Smooth muscle cell (in vitro differentiated cells): ENCODE measurements around the gene IRAK1. TPM values are rescaled to one million over a fixed set of nuclear protein-coding genes. Genes with fewer than 3 reads are reported as not detected.

Experiments
- DNase-seq: peaks from one replicate; lab custom pipeline; 2025; ENCODE audit not compliant: unreplicated experiment; lab: John Stamatoyannopoulos, UW
- H2AFZ ChIP-seq: fragments of 200-600 bp; sonication (generic); 2 replicates; pipeline ENCODE4 v1.6.0; 2016; ENCODE audit warnings: antibody characterized with exemption, low read depth, mild to moderate bottlenecking
- H3F3A ChIP-seq: fragments of 200-600 bp; sonication (generic); 2 replicates; pipeline ENCODE4 v1.6.0; 2017; ENCODE audit warnings: antibody characterized with exemption, low read depth
- H3K27ac ChIP-seq: fragments of 200-600 bp; sonication (generic); 2 replicates; pipeline ENCODE4 v1.5.1; 2016; ENCODE audit warnings: low read depth, mild to moderate bottlenecking
- H3K27me3 ChIP-seq: fragments of 200-600 bp; sonication (generic); 2 replicates; pipeline ENCODE4 v1.6.1; 2016; ENCODE audit warnings: low read depth, mild to moderate bottlenecking
- H3K36me3 ChIP-seq: fragments of 200-600 bp; sonication (generic); 2 replicates; pipeline ENCODE4 v1.5.1; 2016; ENCODE audit warnings: low read depth
- H3K4me1 ChIP-seq: fragments of 200-600 bp; sonication (generic); 2 replicates; pipeline ENCODE4 v1.5.1; 2016; ENCODE audit warnings: low read depth
- H3K4me2 ChIP-seq: fragments of 200-600 bp; sonication (generic); 2 replicates; pipeline ENCODE4 v1.6.0; 2016; ENCODE audit warnings: mild to moderate bottlenecking
- H3K4me3 ChIP-seq: fragments of 200-600 bp; sonication (generic); 2 replicates; pipeline ENCODE4 v1.5.1; 2016; ENCODE audit warnings: mild to moderate bottlenecking
- H3K79me2 ChIP-seq: fragments of 200-600 bp; sonication (generic); 2 replicates; pipeline ENCODE4 v1.6.0; 2016; ENCODE audit warnings: low read depth, mild to moderate bottlenecking
- H3K9ac ChIP-seq: fragments of 200-600 bp; sonication (generic); 2 replicates; pipeline ENCODE4 v1.6.0; 2016; ENCODE audit warnings: low read depth
- H3K9me3 ChIP-seq: fragments of 200-600 bp; sonication (generic); replicated peaks from 2 replicates; pipeline ENCODE4 v1.5.1; 2016; ENCODE audit warnings: low read depth
- H4K20me1 ChIP-seq: fragments of 200-600 bp; sonication (generic); 2 replicates; pipeline ENCODE4 v1.6.0; 2016; ENCODE audit warnings: low read depth
- WGBS: methylation state at CpG from one replicate; pipeline ENCODE4 v1.1.7; 2016; ENCODE audit warnings: low lambda C conversion rate; 5-methylcytosine and 5-hydroxymethylcytosine counted together
- polyA plus RNA-seq: library from polyadenylated mRNA; unstranded; fragments of >200 nt; fragmentation: Nextera tagmentation; extraction: Ambion mirVana; gene quantifications from 2 replicates; pipeline ENCODE4 v1.2.1, GENCODE V29; 2016
- total RNA-seq: library from RNA; depleted of rRNA; stranded (reverse); fragments of >200 nt; gene quantifications from 2 replicates; pipeline ENCODE4 v1.2.3, GENCODE V29; 2014
- TF ChIP-seq, protein P1 (sequence below): fragments of 200-600 bp; sonication (generic); IDR thresholded peaks from 2 replicates; pipeline ENCODE4 v1.5.1; 2017; ENCODE audit warnings: borderline replicate concordance, mild to moderate bottlenecking, antibody characterized with exemption; ENCODE audit not compliant: insufficient read depth, poor library complexity, severe bottlenecking

The IRAK1 gene
- total and polyA plus RNA-seq, 2 experiments from 2014 or later: 29.4 to 63.4 TPM

DNA sequence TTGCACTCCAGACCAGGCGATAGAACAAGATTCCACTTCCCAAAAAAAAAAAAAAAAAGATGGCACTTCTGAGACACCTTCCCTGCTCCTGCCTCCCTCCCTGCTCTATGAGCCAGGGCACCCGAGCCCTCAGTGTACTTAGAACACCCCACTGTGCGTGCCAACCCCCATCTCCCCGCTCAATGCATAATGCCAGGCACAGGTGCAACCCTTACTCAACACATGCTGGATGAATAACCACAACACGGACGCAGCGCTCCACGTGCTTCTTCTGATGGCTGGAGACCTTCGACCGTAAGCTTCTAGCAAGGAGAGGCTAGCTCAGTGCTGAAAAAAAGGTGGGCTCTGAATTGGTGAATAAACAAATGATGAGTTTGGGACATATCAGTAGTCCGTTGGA, 19.9 kb upstream of the IRAK1 start:
- Histone ChIP-seq H3K4me2 (peak overlapping the region; percentile 47), H3K4me1 (no peaks in the 10 kb centered on the region), H3K9me3 (no peaks in the 10 kb centered on the region), H3K27ac (peak overlapping the region; percentile 93), H3K79me2 (peaks cover 15% of the 10 kb centered on the region), H4K20me1 (peaks cover 5% of the 10 kb centered on the region), H3K4me3 (no peak overlapping the region), H3K27me3 (no peaks in the 10 kb centered on the region), H2AFZ (no peak overlapping the region), H3K9ac (peak overlapping the region; percentile 43), H3K36me3 (no peaks in the 10 kb centered on the region), H3F3A (no peaks in the 10 kb centered on the region)
- 89% methylated on average over 11 of the region's 11 CpGs for WGBS
- TF ChIP-seq, protein P1, sequence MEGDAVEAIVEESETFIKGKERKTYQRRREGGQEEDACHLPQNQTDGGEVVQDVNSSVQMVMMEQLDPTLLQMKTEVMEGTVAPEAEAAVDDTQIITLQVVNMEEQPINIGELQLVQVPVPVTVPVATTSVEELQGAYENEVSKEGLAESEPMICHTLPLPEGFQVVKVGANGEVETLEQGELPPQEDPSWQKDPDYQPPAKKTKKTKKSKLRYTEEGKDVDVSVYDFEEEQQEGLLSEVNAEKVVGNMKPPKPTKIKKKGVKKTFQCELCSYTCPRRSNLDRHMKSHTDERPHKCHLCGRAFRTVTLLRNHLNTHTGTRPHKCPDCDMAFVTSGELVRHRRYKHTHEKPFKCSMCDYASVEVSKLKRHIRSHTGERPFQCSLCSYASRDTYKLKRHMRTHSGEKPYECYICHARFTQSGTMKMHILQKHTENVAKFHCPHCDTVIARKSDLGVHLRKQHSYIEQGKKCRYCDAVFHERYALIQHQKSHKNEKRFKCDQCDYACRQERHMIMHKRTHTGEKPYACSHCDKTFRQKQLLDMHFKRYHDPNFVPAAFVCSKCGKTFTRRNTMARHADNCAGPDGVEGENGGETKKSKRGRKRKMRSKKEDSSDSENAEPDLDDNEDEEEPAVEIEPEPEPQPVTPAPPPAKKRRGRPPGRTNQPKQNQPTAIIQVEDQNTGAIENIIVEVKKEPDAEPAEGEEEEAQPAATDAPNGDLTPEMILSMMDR: no peak
- DNase-seq: no peak

DNA sequence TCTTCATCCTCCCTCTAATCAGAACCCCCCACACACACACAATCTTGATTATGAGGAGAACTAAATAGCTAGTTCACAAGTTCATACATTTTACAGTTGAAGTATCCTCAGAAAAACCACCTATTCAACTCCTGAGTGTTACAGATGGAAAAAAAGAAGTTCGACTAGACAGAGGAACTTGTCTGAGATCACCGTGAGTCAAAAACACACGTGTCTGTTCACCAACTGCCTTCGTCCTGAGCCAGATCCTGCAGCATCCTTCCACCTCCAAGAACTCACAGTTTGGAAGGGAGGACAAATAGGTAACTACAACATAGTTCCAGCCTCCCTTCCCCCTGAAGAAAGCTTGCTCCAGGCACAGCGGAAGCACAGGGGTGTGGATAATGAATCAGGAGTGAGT, 19.0 kb upstream of the IRAK1 start:
- H4K20me1 ChIP-seq: peaks cover 11% of the 10 kb centered on the region
- TF ChIP-seq, protein P1: no peak
- H3F3A ChIP-seq: no peaks in the 10 kb centered on the region
- no peaks in the 10 kb centered on the region for H3K4me1 ChIP-seq
- no peak overlapping the region for H3K9ac ChIP-seq
- no peaks in the 10 kb centered on the region for H3K27me3 ChIP-seq
- no peak overlapping the region for H3K4me3 ChIP-seq
- DNase-seq: no peak
- H3K9me3 ChIP-seq: no peaks in the 10 kb centered on the region
- H3K27ac ChIP-seq: peak overlapping the region; percentile 7
- 69% methylated on average over 5 of the region's 5 CpGs for WGBS
- no peaks in the 10 kb centered on the region for H3K36me3 ChIP-seq
- H2AFZ ChIP-seq: no peak overlapping the region
- peaks cover 17% of the 10 kb centered on the region for H3K79me2 ChIP-seq
- no peak overlapping the region for H3K4me2 ChIP-seq

GRCh38 chrX:154037754-154038153, 18.1 kb upstream of the IRAK1 start:
- Histone ChIP-seq H3K27me3 (no peaks in the 10 kb centered on the region), H2AFZ (no peak overlapping the region), H3K9me3 (no peaks in the 10 kb centered on the region), H3K4me3 (no peak overlapping the region), H3K9ac (no peak overlapping the region), H3K4me2 (no peak overlapping the region), H3F3A (no peaks in the 10 kb centered on the region), H3K27ac (no peak overlapping the region), H4K20me1 (peaks cover 20% of the 10 kb centered on the region), H3K36me3 (no peaks in the 10 kb centered on the region), H3K4me1 (no peaks in the 10 kb centered on the region), H3K79me2 (peaks cover 17% of the 10 kb centered on the region)
- DNase-seq: no peak
- WGBS: 81% methylated on average over 5 of the region's 5 CpGs
- TF ChIP-seq, protein P1: no peak

DNA sequence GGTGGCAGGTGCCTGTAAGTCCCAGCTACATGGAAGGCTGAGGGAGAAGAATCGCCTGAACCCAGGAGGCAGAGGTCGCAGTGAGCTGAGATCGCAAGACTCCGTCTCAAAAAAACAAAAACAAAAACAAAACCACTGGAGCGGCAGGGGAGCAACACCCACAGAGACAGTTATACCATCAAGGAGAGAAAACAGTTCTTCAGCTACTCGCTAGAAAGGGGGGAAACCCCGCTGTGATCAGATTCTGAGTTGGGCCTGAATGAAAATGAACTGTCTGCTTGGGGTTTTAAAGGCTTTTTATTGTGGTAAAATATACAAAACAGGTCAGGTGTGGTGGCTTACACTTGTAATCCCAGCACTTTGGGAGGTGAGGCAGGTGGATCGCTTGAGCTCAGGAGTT, 16.8 kb upstream of the IRAK1 start:
- Histone ChIP-seq H3K9me3 (no peaks in the 10 kb centered on the region), H3K4me2 (no peak overlapping the region), H3F3A (no peaks in the 10 kb centered on the region), H3K9ac (no peak overlapping the region), H2AFZ (no peak overlapping the region), H3K79me2 (peaks cover 14% of the 10 kb centered on the region), H3K4me1 (no peaks in the 10 kb centered on the region), H4K20me1 (peaks cover 20% of the 10 kb centered on the region), H3K27ac (no peak overlapping the region), H3K4me3 (no peak overlapping the region), H3K27me3 (no peaks in the 10 kb centered on the region), H3K36me3 (no peaks in the 10 kb centered on the region)
- WGBS: 85% methylated on average over 8 of the region's 8 CpGs
- no peak for DNase-seq
- TF ChIP-seq, protein P1: no peak
